SK-N-SH (cell line): ENCODE data around the gene BFSP2.

Source experiments
- CTCF ChIP-seq: fragments of 200-600 bp; sonication (generic); IDR thresholded peaks from 2 replicates; pipeline ENCODE4 v1.6.1; 2017; ENCODE audit warnings: antibody characterized with exemption, mild to moderate bottlenecking, moderate library complexity
- EP300 ChIP-seq, 2 experiments: IDR thresholded peaks; 2 replicates each; pipeline versions ENCODE4 v1.4.0 to v1.6.1; 2012; ENCODE audit warnings: borderline replicate concordance in 1 of 2, low read depth in 1 of 2, low read length in 1 of 2
- EZH2phosphoT487 ChIP-seq: fragments of 200-600 bp; sonication (generic); IDR thresholded peaks from 2 replicates; pipeline ENCODE4 v1.6.1; 2017; ENCODE audit warnings: low read depth, mixed run types, mild to moderate bottlenecking, antibody characterized with exemption, moderate library complexity, borderline replicate concordance
- MXI1 ChIP-seq: IDR thresholded peaks from 2 replicates; pipeline ENCODE4 v1.6.1; 2012; ENCODE audit warnings: mild to moderate bottlenecking, low read depth, low read length, improper control_type of control experiment
- PBX3 ChIP-seq: IDR thresholded peaks from 2 replicates; pipeline ENCODE4; 2012
- POLR2AphosphoS5 ChIP-seq: IDR thresholded peaks from 2 replicates; pipeline ENCODE4 v1.6.1; 2012; ENCODE audit warnings: low read depth, low read length
- SIN3A ChIP-seq: IDR thresholded peaks from 2 replicates; pipeline ENCODE4 v1.6.1; 2012; ENCODE audit warnings: low read depth, mild to moderate bottlenecking, low read length, moderate library complexity, borderline replicate concordance
- TEAD4 ChIP-seq: IDR thresholded peaks from 2 replicates; pipeline ENCODE4 v1.4.0; 2012; ENCODE audit warnings: mild to moderate bottlenecking, borderline replicate concordance; ENCODE audit not compliant: insufficient read depth

GRCh38 chr3:133361435-133361834 is 38.4 kb upstream of the BFSP2 start:
- TF ChIP-seq CTCF, result no peak
- TF ChIP-seq PBX3, result no peak
- TF ChIP-seq TEAD4, result no peak
- TF ChIP-seq POLR2AphosphoS5, result no peak
- no peak for TF ChIP-seq EZH2phosphoT487
- no peak for TF ChIP-seq SIN3A
- no peak for TF ChIP-seq MXI1
- no peak for TF ChIP-seq EP300 (IDR thresholded peaks at IDR 0.05; ENCODE audit: borderline replicate concordance in 1 of 2, low read depth in 1 of 2, low read length in 1 of 2)
